Measurements from ENCODE around the gene COX10.
A peak's percentile ranks its signal among the peaks of the same experiment; 100 is the strongest.
"Not testable (repeated sequence)": the region's sequence is repeated elsewhere in the genome, so short reads cannot be mapped to it uniquely, and the experiment has no call there.

The COX10 gene

DNA sequence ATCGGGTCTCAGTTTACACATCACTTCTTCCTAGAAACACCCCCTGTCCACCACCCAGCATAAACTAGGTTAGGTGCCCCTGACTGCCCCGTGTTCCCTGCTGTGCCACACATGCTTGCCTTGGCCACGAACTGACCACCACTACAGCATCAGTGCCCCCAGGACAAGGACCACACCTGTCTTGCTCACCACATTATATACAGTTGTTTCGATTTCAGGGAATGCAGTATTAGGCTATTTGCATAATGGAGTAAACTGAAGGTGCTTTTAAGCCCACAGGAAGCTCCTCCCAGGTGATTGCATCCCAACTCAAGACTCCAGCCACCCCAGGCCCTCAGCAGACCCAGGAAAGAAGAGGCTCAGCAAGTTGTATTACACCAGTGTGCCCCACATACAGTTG lies 117.1 kb downstream of the COX10 start:
- DNase-seq, result not testable (repeated sequence)

DNA sequence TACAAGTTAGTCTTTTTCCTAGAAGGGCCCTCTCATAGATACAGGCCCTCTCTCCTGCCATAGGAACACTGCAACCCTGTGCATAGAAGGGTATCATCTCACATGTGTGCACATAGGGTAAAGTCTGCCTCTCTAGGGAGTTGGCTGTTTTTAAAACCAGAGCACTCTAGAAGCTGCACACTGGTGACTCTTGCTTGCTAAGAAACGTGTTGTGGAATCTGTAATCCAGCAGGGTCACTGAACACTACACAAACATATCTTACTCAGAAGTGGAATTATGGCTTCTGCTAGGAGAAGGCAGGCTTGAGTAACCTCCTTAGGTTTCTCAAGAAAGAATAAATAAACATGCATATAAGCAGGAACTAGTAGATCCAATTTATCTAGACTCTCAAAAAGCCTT lies 121.5 kb downstream of the COX10 start:
- DNase-seq, result not testable (repeated sequence)

DNA sequence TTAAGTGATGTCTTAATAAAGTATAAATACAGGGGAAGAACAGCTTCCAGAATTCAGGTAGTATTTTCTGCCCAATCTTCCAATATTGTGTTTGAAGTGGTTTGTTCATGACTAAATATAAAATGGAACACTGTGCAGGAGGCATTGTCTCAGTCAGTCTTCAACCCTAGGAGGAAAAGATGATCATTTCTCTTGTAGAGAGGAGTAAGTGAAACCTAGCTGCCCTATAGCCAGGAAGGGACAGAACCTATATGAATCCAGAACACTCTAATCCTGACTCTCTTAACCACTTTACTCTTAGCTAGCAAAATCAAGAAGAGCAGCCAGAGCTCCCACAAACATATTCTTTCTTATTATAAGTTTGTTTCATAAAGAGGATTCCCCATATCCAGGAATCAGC lies 122.2 kb downstream of the COX10 start:
- DNase-seq, result not testable (repeated sequence)

GRCh38 chr17:14192039-14192438 lies 122.7 kb downstream of the COX10 start:
- not testable (repeated sequence) for DNase-seq

- peak in 1 of 2 experiments; percentile 52 for DNase-seq
These were observed 123.5 kb downstream of the COX10 start for GRCh38 chr17:14192636-14193344.

DNA sequence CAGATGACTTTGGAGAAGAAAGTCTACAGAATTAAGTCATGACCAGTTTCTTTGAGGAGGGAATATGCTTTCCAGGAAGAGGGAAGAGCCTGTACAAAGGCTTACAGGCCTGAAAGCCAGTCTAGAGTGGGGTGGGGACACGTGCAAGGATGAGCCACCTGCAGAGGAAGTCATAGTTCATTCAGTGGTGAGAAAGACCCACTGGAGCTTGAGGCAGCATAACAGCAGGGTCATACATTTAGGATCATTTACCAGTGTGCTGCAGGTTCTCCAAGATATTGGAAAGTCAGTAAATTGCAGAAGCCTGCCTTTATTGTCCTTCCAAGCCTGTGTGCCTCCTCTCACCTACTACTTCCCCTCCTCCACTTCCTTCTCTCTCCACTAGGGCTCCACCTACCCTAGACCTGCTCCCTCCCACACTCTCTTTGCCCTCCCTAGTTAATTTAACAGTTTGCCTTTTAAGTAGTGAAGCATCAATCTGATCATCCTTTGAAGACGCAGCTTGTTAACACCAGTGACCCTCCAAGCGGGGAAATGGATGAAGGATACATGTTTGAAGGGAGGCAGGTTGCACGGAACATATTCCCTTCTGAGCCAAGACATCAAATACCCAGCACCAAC lies 127.2 kb downstream of the COX10 start:
- no peak for DNase-seq

DNA sequence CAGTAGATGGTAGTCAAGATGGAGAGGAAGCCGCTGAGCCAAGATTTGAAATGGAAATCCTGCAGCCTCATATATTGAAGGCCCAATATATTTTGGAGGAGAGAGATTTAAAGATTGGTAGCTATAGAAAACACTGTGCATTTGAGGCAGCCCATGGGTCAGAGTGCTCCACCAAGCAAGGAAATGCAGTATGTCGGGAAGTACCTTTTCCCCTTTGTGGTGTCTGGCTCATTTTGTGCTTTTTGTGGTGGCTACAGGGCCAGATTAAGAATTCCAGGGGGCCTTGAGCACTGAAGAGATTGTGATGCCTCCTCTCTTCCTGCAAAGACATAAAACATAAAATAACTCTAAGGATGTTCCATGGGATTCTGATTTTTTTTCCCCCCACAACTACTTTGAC lies 127.8 kb downstream of the COX10 start:
- no peak for DNase-seq

- DNase-seq, result peak; percentile 72 to 77
These were observed 128.3 kb downstream of the COX10 start for GRCh38 chr17:14197586-14197985.

GRCh38 chr17:14198013-14198412 lies 128.7 kb downstream of the COX10 start:
- no peak for DNase-seq

DNA sequence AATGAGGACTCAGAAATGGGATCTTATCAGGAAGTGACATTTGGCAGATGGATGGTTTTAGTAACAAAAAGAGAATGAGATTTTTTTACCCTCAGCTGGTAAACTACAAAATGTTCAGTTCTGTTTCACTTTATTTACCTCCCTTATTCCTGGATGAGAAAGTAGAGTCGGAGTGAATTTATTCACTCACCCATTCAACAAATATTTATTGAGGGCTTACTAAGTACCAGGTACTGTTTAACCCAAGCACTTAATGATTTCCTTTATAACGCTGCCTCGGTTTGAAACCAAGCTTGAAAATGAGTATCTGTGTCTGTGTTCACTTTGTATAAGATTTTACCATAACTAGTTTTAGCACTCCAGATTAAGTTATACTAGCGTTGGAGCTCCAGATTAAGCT lies 129.3 kb downstream of the COX10 start:
- no peak for DNase-seq

DNA sequence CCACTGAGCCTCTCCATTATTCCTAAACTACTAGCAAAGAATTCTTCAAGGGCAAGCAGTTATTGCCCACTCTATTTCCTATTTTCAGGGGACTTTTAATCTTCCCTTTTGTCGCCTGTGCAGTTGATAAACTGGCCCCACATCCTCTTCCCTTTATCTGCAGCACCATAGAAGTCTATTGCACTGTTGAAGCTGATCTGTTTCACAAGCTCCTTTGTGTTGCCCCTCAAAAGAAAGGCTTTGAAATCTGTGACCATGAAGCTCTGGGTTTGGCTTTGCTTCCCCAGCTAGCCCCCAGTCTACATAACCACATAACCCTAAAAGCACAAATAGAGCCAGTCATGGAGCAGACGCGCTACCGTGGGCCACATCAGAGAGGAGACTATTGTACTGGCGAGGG lies 130.3 kb downstream of the COX10 start:
- no peak for DNase-seq

DNA sequence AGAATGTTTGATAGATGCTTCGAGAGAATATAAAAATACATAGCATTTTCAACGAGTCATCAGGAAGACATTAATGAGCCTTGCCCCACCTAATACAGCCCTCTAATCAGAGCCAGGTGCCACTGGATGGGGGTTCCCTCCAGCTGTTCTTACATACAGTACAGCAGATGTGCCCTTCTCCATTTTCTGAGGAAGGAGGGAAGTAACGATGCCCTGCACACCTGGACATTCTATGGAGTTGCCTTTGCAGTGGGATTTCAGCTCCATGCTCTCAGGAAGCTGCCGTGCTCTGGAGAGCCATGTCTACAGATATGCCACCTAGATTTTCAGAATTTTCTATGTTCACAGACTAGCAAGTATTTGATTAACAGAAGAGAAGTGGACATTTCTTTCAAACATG lies 131.1 kb downstream of the COX10 start:
- DNase-seq, result no peak

DNA sequence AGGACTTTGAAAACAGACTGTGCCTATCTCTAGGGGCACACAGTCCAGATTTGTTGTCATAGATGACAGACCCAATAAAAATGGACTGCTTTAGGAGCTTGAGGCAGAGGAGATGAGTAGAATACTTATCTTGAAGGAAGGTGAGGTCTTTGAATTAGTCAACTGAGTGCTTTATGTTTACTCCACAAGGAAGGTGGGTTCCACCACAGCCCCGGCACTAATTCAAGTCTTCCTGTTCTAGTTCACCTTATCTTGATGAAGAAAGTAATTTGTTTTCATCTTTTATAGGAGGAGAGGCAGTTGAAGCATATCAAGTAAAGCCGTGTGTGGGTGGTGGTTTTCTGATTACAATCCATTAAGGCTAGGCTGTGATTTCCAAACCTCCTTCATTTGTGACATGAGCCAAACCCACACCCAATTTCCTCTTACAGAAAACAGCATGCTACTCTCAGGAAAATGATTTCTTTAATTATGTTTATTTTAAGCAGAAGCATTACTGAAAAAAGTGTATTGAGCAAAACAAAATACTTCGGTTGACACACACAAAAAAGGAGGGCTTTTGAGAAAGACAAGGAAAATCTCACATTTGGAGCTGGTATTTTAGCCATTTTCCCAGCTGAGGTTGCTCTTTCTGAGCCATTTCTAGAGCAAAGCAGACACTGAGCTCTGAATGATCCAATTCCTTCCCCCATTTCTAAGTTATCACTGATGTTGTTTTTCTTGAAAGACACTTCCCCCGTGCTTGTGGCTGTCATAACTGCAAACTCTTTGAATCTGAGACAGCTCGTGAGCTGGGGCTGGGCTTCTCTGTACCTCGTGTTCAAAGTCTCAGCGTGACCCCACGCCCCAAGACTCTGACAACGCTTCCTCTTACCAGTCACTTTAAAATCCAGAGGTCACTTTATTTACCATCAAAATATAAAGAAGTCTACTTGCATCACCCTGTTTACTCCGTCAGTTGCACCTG lies 132.0 kb downstream of the COX10 start:
- DNase-seq, result peak; percentile 57 to 64

- DNase-seq, result no peak
These were observed 132.7 kb downstream of the COX10 start for GRCh38 chr17:14201988-14202380.

DNA sequence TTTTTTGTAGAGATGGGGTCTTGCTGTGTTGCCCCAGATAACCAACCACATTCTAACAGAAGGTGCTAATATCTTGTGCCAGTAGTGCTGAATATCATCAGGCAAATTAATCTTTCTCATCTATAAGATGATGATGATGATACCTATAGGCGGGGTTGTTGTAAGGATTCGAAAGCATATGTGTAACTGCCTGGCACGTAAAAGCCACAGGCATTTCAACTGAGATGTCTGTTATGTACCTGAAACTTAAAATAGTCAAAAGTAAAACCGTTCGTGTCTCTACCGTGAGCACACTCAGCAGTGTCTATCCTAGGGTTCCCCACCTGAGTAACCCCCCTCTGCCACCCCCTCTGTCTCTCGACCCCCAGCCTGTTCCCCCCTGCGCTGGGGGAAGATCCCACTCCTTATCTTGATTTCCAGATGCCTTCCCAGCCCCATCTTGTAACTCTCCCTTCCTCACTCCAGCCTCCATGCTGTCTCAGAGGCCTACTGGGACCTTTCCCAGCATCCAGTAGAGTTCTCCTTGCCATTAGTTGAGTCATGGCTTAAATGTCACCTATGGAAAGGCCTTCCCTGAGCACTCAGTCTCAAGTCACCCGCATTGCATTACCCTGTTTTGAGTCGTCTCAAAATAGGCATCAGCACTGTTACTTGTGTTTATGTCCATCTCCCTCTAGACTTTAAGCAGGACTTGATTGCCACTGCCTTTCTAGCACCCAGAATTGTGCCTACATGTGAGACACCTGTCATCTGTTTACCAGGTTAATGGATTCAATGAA lies 133.3 kb downstream of the COX10 start:
- no peak for DNase-seq

- peak in 1 of 2 experiments; percentile 51 for DNase-seq
These were observed 134.1 kb downstream of the COX10 start for GRCh38 chr17:14203388-14203787.

GRCh38 chr17:14204084-14204483 lies 134.8 kb downstream of the COX10 start:
- no peak for DNase-seq

DNA sequence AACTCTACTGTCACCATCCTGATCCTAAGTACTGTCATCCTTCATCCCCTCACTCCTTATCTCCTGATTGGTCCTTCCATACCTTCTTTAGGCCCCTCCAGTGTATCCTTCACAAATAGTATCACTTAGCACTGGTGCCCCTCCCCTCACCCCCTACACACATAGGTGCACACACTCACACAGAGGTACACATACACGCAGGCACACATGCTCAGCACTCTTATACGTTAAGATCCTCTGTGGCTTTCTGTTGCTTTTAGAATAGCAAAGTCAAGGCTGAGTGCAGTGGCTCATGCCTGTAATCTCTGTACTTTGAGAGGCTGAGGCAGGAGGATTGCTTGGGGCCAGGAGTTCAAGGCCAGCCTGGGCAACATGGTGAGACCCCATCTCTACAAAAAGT lies 135.2 kb downstream of the COX10 start:
- no peak for DNase-seq

- DNase-seq, result no peak
These were observed 136.1 kb downstream of the COX10 start for GRCh38 chr17:14205380-14205779.

DNA sequence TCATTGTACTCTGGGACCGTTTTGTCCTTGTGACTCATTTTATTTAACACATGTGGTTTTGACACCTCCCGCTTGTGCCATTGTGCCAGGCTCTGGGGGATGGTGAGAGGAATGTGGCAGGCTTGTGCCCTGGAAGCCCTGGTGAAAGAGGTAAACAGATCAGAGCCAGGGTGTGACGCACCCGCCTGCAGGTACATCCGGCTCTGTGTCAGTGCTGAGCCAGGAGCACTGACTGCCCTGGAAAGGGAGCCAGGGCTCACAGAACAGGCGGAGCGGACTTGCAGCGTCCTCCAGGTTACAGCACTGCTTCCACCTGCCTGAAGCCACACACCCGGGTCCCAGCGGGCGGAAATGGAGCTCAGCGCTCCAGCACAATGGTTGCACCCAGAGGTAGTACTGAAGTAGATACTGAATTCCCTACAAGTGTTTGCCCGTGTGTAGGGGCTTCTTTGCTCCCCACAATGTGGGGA lies 136.7 kb downstream of the COX10 start:
- peak; percentile 70 to 74 for DNase-seq

DNA sequence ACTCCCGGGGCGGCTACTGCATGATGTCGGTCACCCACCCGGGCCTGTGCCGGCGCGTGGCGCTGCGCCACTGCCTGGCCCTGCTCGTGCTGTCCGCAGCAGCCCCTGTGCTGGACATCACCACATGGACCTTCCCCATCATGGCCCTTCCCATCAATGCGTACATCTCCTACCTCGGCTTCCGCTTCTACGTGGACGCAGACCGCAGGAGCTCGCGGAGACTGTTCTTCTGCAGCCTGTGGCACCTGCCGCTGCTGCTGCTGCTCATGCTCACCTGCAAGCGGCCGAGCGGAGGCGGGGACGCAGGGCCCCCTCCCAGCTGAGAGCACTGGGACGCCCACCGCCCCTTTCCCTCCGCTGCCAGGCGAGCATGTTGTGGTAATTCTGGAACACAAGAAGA lies 137.6 kb downstream of the COX10 start:
- no peak for DNase-seq

DNA sequence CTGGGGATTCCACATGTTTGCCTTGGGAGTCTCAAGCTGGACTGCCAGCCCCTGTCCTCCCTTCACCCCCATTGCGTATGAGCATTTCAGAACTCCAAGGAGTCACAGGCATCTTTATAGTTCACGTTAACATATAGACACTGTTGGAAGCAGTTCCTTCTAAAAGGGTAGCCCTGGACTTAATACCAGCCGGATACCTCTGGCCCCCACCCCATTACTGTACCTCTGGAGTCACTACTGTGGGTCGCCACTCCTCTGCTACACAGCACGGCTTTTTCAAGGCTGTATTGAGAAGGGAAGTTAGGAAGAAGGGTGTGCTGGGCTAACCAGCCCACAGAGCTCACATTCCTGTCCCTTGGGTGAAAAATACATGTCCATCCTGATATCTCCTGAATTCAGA lies 138.5 kb downstream of the COX10 start:
- no peak for DNase-seq

- DNase-seq, result no peak
These were observed 139.9 kb downstream of the COX10 start for GRCh38 chr17:14209215-14209614.
